DMS153 treated with DMSO at 0.1 percent for 48 hours (cell line): ENCODE measurements around the gene PNMA1.

Source experiments
- DNase-seq: peaks from one replicate; lab custom pipeline; 2025; ENCODE audit not compliant: unreplicated experiment; lab: John Stamatoyannopoulos, UW

The PNMA1 gene

DNA sequence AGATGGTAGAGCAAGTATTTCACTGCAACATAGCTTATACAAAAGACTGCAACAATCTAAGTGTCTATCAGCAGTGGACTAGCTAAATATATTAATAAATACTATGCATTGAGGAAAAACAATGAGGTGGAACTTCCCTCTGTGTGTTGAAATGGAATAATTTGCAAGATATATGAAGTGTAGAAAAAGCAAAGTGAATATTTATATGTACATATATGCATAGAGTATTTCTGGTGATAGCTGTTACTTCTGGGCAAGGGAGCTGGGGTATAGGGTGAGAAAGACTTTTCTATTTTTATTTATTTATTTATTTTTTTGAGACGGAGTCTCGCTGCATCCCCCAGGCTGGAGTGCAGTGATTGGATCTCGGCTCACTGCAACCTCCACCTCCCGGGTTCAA is 35.5 kb downstream of the PNMA1 start:
- no peak for DNase-seq

DNA sequence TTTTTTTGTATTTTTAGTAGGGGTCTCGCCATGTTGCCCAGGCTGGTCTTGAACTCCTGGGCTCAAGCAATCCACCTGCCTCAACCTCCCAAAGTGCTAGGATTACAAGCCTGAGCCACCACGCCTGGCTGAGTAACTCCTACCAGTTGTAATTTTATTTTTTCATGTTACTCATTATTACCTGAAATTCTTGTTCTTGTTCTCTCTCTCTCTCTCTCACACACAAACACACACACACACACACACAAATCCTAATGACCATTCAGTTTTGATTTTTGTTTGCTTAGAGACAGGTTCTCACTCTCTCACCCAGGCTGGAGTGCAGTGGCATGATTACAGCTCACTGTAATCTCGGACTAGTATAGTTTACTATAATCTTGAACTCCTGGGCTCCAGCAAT is 39.2 kb downstream of the PNMA1 start:
- DNase-seq: no peak

GRCh38 chr14:73667854-73668253 is 46.3 kb downstream of the PNMA1 start:
- DNase-seq: no peak

DNA sequence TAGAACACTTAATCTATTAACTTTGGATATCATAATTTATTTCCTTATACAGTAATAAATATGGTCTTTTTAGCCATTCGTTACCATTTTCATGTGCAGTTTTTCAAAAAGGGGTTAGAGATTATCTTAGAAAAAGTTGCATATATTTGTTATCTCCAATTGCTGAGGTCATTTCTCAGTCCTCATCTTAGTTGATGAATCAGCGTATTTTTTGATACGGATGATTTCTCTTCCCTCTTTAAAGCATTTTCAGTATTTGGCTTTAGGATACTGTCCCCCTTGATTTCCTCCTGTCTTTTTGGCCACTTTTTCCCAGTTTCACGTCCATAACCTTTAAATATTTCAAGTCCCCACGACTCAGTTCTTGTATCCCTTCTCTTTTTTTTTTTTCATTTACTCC is 47.6 kb downstream of the PNMA1 start:
- DNase-seq: no peak

DNA sequence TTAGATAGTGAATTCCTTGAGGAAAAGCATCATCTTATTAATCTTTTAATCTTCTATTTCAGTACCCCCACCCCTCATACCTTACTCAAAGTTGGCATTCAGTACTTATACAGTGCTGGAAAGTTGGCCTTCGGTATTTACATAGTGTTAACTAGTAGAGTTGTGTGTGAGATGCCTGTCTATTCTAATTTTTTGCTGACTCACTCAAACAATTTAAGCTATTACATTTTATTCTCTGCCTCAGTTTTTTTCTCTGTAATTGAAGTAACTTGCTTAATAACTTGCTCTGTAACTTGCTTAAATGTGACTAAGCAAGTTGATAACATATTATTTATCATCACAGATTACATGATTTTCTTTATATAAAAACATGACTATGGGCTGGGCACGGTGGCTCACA is 49.1 kb downstream of the PNMA1 start:
- DNase-seq: no peak

DNA sequence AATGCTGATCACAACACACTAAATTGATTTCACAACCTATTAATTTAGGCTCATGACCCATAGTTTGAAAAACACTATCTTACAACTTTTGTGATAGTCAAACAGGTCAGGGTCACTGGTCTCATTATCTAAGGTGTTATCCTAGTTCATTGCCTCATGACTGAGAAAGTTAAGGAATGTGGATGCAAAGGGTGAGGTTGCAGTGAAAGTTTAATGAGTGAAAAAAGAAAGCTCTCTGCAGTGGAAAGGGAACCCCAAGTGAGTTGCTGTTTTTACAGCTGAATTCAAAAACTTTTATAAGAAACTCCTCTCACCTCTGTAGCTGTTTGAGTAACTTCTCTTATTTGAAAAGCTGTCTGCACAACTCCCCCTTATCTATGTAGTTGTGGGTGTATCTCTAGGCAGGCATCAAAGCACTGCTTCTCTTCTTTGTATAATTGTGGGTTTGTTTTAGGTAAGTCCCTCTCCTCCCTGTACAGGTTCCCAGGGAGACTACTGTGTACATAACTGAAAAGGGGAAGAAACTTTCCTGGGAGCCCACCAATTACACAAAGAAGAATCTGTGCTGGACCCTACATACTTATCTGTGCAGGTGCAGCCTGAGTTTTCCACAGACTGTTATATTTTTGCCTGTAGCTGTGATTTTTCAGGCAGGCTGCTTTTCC is 50.5 kb downstream of the PNMA1 start:
- DNase-seq: no peak

GRCh38 chr14:73662487-73662943 is 51.7 kb downstream of the PNMA1 start:
- no peak for DNase-seq

DNA sequence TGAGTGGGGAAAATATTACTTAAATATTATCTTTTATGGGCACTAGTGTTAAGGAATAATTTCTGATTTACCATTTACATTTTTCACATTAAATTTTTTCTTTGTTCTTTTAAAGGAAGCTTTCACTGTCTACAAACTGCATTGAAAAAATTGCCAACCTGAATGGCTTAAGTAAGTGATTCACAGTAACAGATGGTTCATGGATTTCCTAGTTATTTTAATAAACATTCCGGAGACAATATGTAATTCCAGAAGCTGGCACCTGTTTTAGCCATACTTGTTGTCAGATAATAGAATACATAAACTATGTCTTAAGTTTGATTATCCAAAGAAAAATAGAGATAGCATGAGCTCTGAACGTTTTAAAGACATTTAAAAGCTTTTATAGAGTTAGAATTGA is 52.3 kb downstream of the PNMA1 start:
- DNase-seq: no peak
